ENCODE measurements around the gene TTC39C.
A peak's percentile ranks its signal among the peaks of the same experiment; 100 is the strongest.
"Not testable (repeated sequence)": the region's sequence is repeated elsewhere in the genome, so short reads cannot be mapped to it uniquely, and the experiment has no call there.

Gene TTC39C

DNA sequence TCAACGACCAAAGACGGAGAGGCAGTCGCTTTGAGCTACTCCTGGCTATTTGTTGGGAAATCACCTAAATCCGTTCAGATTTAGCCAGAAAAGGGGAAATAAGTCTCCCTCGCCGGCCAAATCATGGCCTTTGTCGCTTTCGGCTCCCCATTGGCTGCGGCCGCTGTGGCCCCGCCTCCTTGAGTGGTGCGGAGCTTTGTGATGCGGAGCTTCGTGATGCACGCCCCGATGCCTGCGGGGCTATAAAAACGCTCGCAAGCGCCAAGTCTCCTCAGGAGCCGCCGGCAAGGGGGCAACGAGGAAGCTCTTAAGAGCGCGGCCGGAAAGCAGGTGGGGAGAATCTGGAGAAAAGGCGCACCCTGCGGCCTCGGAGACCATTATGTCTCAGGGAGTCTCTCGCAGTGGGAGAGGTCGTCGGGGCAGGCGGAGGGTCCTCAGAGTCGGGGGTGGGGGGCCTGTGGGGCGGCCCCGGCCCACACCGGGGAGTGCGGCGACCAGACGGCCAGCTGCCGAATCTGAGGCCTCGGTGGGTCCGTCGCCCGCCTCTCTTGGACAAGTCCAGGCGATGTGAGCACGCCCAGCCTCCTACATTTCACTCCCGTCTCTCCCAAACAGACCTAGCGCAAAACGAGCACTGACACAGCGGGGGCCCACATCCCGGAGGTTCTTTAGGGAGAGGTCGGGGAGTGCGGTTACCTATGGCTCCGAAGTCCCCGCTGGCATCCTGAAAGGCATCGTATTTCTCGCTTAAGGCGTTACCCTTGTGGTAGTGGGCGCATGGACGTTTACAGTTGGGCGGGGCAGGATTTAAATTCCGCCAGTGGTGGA lies 124.4 kb downstream of the TTC39C start, which contains the start of gene CABYR:
Gene CABYR, plus strand, starts transcription at position 274 of the 828 bp plus-strand sequence. CDS start 4,053 bp downstream, outside the sequence.
- peak; percentile 84 to 89 for DNase-seq

DNA sequence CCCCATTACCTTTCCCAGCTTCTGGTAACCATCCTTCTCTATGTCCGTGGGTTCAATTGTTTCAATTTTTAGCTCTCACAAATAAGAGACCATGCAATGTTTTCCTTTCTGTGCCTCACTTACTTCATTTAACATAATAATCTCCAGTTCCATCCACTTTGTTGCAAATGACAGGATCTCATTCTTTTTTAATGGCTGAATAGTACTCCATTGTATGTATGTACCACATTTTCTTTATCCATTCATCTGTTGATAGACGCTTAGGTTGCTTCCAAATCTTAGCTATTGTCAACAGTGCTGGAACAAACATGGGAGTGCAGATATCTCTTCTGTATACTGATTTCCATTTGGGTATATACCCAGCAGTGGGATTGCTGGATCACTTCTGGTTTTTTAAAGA lies 126.1 kb downstream of the TTC39C start:
- DNase-seq: no peak

DNA sequence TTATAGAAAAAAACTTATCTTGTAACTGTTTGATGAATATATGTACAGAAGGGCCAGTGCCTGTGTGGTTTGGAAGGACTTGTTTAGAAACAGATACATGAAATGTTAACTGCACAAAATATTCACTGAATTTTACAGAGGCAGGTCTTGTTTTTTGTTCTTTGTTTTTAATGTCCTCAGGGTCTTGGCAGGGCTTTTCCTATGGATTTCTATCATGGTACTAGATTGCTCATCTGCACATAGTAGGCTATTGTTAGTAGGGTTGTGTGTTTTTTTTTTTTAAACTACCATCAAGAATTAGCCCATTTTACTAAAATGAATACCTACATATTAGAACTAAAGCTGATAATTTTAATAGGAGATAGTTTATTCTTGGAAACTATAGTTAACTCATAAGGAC lies 127.8 kb downstream of the TTC39C start:
- no peak for DNase-seq

DNA sequence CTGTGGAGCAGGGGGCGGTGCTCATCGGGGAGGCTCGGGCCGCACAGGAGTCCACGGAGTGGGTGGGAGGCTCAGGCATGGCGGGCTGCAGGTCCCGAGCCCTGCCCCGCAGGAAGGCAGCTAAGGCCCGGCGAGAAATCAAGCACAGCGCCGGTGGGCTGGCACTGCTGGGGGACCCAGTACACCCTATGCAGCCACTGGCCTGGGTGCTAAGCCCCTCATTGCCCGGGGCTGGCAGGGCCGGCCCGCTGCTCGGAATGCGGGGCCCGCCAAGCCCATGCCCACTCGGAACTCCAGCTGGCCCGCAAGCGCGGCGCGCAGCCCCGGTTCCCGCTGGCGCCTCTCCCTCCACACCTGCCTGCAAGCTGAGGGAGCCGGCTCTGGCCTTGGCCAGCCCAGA lies 135.0 kb downstream of the TTC39C start:
- DNase-seq: not testable (repeated sequence)

DNA sequence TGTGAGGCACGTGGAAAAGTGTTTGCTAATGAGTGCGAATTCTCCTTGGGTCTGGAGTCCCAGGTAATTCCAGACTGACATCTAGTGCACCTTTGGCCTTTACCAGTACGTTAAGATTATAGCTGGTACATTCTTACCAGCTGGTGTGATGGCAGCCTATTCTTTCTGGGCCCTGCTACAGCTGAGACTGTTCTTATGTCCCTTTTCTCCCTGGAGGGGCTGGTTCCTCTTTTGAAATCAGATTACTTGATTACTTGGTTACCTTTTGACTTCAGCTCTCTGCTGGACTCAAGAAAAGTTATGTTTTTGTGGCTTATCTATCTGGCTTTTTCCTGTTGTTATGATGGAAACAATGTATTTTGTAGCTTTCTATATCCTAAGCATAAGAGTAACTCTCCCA lies 138.8 kb downstream of the TTC39C start:
- DNase-seq: no peak

DNA sequence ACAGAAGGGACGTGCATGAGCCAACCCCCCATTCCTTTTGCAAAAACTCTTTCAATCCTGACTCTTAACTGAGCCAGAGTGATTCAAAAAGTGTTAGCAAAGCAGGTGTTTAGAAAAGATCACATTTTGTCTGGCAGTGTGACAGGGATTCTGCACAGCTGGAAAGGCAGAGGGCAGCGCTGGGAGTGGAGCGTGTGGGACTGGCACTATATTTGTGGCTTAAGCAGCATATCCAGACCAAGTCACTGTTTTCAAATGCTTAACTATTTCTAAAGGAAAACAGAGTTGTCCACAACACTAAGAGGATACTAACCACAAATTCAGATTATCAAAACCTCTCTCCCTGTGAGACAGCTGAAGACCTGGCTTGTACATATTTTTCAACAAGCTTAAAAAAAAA lies 143.3 kb downstream of the TTC39C start:
- no peak for DNase-seq

DNA sequence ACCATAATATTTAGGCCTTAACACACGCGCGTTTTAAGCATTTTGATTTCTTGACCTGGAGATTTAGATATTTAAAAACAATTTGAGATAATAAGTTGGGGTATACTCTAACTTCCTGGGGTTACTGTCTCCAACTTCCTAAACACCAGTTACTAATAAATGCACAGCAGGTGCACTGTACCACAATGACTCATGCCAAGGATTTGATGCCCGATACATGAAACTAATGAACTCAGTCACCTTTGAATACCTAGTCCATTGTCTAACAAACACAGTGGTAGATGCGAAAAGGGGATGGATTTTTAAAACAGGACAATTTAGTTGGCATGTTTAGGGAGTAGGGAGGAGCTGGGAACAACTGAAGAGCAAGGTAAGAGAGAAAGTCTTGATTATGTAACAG lies 145.5 kb downstream of the TTC39C start:
- DNase-seq: no peak

DNA sequence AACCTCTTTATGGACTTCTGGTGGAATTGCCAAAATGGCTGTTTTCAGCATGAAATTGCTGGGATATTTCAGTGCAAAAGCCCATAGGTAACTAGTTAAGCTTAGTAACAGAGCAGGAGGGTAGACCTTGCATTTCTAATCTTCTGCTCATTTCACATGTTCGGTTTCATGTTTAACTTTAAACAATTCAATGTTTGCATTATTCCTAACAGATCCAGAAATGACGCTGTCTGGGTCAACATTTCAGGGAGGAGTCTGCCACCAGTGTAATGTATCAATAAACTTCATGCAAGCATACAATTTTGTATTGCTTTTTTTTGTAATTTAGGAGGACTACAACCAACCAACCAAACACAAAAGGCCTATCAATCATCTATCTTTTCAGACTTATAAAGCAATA lies 146.8 kb downstream of the TTC39C start:
- DNase-seq: no peak

DNA sequence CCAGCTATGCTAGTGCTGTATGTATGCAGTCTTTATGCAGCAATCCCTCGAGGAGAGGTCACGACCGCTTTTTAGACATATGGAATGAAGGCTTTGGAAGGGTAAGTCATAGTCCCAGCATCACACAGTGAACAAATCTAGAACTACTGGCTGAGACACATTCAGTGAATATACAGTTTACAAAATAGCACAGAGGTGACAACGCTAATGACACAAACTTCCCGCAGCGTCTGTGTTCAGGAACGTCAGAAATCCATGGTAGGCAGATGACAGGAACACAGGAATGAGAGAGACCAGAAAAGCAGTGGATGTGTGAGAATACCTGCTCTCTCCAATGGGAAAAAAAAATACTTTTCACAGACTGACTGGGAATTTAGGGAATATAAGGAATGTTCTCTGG lies 153.9 kb downstream of the TTC39C start:
- no peak for DNase-seq

DNA sequence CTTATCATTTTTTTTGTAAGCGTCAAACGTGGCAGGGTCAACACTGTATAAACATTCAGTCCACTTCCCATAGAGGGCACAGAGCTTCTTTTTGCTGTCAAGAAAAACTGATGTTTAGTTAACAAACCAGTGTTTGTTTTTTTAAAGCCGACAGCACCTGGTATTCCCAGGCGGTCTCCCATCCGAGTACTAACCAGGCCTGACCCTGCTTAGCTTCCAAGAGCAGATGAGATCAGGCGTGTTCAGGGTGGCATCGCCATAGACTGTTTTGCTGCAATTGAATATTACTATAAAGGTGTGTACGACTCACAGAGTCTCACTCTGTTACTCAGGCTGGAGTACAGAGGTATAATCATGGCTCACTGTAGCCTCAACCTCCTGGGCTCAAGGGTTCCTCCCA lies 155.8 kb downstream of the TTC39C start:
- no peak for DNase-seq

DNA sequence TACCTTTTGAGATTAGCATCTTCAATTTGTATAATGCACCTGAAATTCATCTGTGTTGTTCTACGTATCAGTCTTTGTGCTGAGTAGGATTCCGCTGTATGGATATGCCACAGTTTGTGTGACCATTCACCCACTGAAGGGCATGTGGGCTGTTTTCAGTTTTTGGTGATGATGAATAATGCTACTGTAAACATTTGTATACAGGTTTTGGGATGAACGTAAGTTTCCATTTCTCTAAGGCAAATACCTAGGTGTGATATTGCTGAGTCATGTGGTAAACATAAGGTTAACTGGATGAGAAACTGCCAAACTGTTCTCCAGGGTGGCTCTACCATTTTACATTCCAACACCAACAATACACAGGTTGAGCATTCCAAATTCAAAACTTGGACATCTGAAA lies 159.4 kb downstream of the TTC39C start:
- DNase-seq: no peak

DNA sequence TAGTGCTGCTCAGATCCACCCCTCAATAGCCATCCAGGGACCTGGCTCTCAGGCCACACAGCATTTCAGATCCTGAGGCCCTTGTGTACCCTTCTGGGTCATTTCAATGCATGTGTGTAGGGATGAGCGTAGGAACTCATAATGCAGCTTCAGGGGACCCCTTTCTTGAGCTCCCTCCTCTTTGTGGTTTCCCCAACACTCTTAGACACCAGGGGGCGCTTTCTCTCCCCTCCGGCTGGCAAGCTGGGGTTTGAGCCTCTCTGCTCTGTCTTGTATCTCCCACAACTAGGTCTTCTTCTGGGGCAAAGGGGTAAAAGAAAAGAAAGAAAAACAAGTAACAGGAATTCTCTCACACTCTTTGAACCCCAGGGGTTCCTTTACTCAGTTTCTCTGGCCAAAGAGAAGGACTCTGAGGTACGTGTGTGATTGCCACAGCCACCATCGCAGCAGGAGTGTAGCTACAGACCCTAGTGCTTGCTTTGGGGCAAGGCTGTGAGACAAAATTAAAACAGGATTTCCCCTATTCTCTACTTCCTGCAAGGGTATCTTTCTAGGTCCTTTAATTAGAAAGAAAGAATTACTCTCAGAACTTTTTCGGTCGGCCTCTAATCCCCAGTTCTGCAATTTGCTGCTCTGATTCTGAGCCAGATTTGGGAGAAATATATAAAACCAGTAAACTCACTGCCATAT lies 162.3 kb downstream of the TTC39C start:
- peak; percentile 18 to 49 for DNase-seq

DNA sequence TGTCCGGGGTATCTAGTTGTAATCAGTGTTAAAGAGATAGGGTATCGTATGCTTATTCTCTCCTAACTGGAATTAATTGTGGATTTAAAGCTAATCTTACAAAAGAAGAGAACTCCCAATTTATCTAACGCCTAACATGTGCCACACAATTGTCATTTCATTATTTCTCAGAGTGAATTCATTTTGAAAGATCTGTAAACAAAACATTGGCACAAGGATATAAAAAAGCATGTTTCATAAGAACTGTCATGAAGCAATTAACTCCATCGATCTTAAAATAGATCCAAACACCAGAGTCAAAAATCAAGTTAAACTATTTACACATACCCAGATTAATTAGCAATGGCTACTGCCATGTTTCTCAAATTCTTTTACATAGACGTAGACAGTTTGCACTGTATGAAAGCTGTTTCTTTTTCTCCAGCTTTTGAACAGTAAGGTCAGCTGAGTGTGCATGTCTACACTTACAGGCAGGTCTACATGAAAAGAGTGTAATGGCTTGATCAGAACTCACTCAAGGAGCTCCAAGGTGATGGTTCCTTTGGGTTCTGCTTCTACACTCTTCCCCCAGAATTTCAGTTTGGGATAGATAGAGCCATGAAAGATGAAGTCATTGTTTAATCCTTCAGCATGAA lies 163.1 kb downstream of the TTC39C start:
- DNase-seq: no peak

DNA sequence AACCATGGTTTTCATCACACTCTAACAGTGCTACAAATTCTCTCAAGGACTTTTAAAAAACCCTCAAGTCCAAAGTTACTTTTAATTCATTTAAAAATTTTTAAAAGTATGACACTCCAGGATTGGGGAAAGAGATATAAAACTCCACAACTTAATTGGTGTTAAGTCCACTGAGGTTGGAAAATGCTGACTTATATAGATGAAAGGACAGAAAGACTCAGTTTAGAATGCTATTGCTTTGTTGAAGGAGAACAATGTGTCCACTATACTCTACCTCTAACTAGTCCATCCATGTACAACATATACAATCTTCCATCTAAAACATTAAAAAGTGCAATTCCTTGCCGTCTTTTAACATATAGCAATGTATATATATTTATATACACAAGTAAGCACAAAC lies 165.5 kb downstream of the TTC39C start:
- DNase-seq: no peak

DNA sequence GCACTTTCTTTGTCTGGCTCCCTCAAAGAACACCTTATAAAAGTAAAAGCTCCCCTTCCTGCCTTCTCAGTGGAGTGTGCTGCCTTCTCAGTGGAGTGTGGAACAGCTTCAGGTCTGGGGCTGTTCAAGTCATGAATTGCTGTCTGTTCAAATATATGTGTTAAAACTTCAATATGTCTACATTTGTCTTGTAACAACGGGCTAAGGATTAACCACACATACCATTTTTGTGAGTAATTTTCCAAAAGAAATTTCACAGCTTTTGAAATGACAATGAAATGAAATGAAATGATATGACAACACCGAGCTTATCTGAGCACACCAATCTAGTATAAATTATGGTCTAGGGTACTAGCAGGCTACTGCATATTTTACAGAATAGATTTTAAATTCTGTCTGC lies 167.3 kb downstream of the TTC39C start:
- no peak for DNase-seq
